Measurements from ENCODE around the gene ZNF786. TPM values are rescaled to one million over a fixed set of nuclear protein-coding genes. Genes with fewer than 3 reads are reported as not detected.

Gene ZNF786
- total and polyA plus RNA-seq, 10 of the 15 experiments (the other 5 are each of a cell fraction or from before 2014, with no cell fraction given): 0.47 to 7.0 (median 4.2) TPM

GRCh38 chr7:149077594-149077993 lies 12.9 kb downstream of the ZNF786 start (continued):
- no peak for TF ChIP-seq TAF1 (IDR thresholded peaks at IDR 0.05; ENCODE audit: borderline replicate concordance, low read depth, low read length)

GRCh38 chr7:149075286-149075685 lies 15.2 kb downstream of the ZNF786 start:
- POLR2A ChIA-PET: interaction anchor here (0.6 kb wide), 1 partner anchor 92 kb away, joined by 3 read pairs; no protein-coding TSS in a partner anchor
- TF ChIP-seq SREBF1 (IDR thresholded peaks at IDR 0.05; ENCODE audit: low read length) (no peak), IRF4 (IDR thresholded peaks at IDR 0.05; ENCODE audit: low read depth, low read length) (no peak), NBN (IDR thresholded peaks at IDR 0.05) (no peak), CREM (IDR thresholded peaks at IDR 0.05; ENCODE audit: low read depth) (no peak), SRF (IDR thresholded peaks at IDR 0.05; ENCODE audit: low read depth in 2 of 2, low read length in 2 of 2) (no peak), NRF1 (conservative IDR thresholded peaks at IDR 0.05; ENCODE audit: low read depth, low read length) (no peak), ZNF384 (IDR thresholded peaks at IDR 0.05; ENCODE audit: borderline replicate concordance, low read depth, low read length) (no peak), ZBTB11 (CRISPR knock-in tag; IDR thresholded peaks at IDR 0.05) (no peak), RELB (IDR thresholded peaks at IDR 0.05; ENCODE audit: low read depth) (no peak), YY1 (IDR thresholded peaks at IDR 0.05; ENCODE audit: low read depth, low read length) (no peak), DPF2 (IDR thresholded peaks at IDR 0.05) (no peak)
- no peak overlapping the region for H3K4me2 ChIP-seq (ENCODE audit: control insufficient read depth, insufficient read depth)
- no peak for DNase-seq (ENCODE audit: low read depth, low spot score)
- no TSS peak for BruUV-seq (replicated peaks)
- SMC1A ChIA-PET (ENCODE audit: uncharacterized antibody, unreplicated experiment): no interaction called here
- in situ Hi-C loops (cut with MboI) (no loop called here), intact Hi-C loops (cut with micrococcal nuclease; ENCODE audit: unreplicated experiment) (no loop called here)
- no peak overlapping the region for H3K27ac ChIP-seq (ENCODE audit: control insufficient read depth, insufficient read depth)
- RAD21 ChIA-PET (ENCODE audit: unreplicated experiment): no interaction called here
- WGBS (ENCODE audit: insufficient coverage, insufficient replicate concordance, low lambda C conversion rate, missing lambda C conversion rate): 100% methylated on average over 2 of the region's 2 CpGs
- H3K9me3 ChIP-seq (replicated peaks; ENCODE audit: control insufficient read depth, insufficient read depth, low read length): no peaks in the 10 kb centered on the region
- peaks cover 5 to 13% of the 10 kb centered on the region in 2 experiments; a peak in 3 of 4 replicates for H3K36me3 ChIP-seq (ENCODE audit: control insufficient read depth in 2 of 2, insufficient read depth in 2 of 2, low read length in 1 of 2)
- no peaks in the 10 kb centered on the region for H3K79me2 ChIP-seq (ENCODE audit: control insufficient read depth, insufficient read depth, low read length)
- CTCF ChIA-PET: interaction anchor here (2.9 kb wide), 1 partner anchor 9 kb away, joined by 12 read pairs; no protein-coding TSS in a partner anchor
- no peaks in the 10 kb centered on the region for H3K27me3 ChIP-seq (replicated peaks in 1 of 2; ENCODE audit: control insufficient read depth in 2 of 2, insufficient read depth in 2 of 2, low read length in 1 of 2)
- no peak for FAIRE-seq
- H3K9ac ChIP-seq (ENCODE audit: control insufficient read depth, insufficient read depth, low read length): no peak overlapping the region
- H3K4me3 ChIP-seq: no peak overlapping the region
- no peaks in the 10 kb centered on the region for H4K20me1 ChIP-seq (ENCODE audit: control insufficient read depth, insufficient read depth)
- no peak for ATAC-seq
- H3K4me1 ChIP-seq (ENCODE audit: control insufficient read depth, insufficient read depth, low read length): no peaks in the 10 kb centered on the region
- no peak overlapping the region for H2AFZ ChIP-seq (ENCODE audit: control insufficient read depth, low read depth, low read length)
